CD1c-positive myeloid dendritic cell (primary cell): ENCODE results near the gene ADTRP.

Source experiments
- DNase-seq: peaks from one replicate; pipeline ENCODE4 v3.0.0-alpha.2; 2016; ENCODE audit errors: extremely low spot score

Gene ADTRP

DNA sequence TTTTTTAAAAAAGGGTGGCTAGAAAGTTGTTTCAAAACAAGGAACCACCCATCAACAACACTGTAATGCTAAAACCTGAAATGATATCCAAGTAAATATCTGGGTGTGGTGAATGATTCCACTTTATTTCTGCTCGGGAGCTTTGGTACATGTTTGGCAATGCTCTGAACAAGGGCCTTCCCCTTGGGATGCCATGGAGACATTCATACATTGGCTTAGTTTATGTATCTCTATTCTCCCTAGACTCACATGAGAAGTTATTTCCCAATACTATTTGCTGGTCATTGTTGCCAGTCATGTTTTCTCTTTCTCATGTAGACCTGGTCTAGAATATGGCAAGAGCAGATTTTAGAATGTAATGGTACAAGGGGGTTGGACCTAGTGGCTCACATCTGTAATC, 22.9 kb downstream of the ADTRP start:
- no peak for DNase-seq

- no peak for DNase-seq
Measured at GRCh38 chr6:11754625-11755271, 23.9 kb downstream of the ADTRP start.

DNA sequence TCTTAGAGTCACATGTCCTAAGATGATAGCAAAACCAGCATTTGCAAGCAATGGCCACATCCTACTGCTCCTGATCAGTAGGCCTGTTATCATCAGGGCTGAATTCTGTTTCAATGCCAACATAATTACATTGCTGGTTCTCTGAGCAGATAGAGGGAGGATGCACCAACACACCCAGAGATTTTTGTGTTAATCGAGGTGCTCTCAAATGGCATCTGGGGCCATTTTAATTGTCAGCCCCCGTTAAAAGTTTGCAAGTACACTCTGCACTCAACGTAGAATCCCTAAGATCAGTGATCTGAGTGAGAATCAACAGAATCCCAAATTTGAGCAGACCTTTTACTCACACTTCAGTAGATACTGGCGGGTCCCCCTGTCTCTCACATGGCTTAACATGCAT, 24.8 kb downstream of the ADTRP start:
- DNase-seq, result no peak

DNA sequence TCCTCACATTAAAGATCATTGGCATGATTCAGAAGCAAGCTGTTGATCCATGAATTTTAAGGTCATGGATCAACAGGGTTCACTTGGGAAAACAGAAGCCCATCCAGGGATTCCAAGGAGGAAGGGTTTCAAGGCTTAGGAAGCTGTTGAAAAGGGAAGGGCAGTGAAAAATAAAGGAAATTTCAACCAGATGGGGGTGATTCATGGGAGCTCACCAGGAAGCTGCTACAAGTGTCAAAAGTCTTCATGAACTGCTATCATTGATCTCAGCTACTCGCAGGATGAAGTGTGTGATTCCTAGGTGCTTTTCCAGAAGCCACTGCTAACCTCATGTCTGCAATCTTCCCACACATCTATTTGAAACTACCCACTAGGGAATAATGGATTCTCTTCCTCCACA, 26.2 kb downstream of the ADTRP start:
- DNase-seq, result no peak

GRCh38 chr6:11750682-11751081, 27.9 kb downstream of the ADTRP start:
- DNase-seq, result no peak

DNA sequence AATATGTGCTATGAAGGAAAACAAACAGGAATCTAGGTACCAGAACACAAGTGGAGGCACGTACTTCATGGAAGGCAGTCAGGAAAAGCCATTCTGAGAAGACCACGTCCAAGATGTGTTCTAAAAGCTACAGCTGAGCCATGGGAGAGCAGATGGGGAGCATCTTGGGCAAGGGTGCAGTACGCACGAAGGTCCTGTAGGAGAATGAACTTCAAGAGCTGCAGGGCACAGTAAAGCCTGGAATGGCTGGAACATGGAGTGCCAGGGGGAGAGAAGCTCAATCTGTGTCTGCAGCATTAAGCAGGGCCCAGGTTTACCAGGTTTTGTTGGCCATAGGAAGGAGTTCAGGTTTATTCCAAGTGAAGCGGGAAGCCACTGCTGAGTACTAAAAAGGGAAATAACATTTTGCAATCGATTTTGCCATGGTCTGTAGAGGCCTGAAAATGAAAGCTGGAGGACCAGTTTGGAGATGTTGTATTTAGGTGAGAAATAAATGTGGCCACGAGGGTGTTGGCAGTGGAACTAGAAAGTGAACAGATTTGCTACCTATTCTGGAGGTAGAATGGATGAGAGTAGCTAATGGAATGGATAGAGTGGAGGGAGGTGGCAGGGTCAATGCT, 29.9 kb downstream of the ADTRP start:
- peak; percentile 48 for DNase-seq

DNA sequence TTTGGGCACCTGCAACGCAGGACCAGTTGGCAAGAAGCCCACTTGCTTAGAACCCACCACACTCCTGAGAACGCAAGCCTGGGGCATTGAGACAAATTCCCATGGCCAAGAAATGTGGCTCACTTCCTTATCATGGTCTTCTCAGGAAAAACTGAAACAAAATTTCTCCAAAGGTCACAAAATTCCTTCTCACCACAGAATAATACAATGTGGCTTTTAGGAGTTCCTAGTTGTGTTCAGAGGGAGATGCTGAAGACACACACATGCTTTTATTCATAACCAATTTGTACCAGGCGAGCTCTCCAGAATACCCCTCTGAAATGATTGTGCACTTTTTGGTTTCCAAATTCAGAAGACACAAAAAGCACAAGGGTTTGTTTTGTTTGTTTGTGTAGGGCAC, 31.6 kb downstream of the ADTRP start:
- no peak for DNase-seq

DNA sequence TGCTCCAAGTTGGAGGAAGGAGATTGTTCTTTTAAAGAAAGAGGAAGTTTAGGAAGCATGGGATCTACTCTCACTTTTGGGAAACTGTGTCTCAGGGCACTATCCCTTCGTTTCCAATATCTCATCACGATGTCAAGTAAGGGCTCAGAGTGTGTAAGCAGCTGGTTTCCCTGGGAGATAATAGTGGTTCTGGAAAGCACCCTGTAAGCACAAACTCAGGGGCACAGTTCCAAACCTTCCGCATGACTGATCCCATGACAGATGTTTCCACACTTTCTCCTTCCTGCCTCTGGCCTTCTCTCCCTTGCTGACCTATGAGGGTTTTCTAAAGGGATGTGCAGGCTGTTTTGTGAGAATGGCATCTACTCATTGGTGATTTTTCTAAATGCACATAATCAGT, 33.9 kb downstream of the ADTRP start:
- DNase-seq, result peak; percentile 50

DNA sequence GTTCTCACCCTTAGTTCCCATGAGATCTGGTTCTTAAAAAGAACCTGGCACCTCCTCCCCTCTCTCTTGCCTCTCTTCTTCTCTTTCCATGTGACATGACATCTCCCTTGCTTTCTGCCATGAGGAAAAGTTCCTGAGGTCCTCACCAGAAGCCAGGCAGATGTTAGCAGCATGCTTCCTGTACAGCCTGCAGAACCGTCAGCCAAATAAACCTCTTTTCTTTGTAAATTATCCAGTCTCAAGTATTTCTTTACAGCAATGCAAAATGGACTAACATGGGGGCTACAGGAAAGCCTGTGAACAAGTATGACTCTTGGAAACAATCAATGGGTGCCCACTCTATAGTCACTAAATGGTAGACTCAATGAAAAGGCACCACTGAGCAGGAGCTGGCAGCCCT, 34.5 kb downstream of the ADTRP start:
- DNase-seq, result no peak

DNA sequence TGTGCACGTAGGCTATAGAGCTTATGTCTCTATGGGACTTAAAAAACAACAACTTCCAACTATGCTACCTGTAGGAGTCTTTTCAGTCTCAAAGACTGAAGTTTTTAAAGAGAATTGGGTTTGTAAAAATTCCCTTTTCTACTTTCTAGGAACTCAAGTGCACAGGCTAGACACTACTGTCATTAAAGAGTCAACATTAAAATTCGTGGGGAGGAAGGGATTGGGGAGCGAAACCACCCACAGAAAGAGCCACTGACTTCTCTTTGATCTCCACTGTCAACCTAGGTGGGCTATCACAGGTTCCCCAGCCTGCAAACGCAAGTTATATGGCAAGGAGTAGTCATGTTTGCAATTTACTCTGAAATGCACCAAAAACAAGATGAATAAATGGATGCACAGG, 37.7 kb downstream of the ADTRP start:
- no peak for DNase-seq

DNA sequence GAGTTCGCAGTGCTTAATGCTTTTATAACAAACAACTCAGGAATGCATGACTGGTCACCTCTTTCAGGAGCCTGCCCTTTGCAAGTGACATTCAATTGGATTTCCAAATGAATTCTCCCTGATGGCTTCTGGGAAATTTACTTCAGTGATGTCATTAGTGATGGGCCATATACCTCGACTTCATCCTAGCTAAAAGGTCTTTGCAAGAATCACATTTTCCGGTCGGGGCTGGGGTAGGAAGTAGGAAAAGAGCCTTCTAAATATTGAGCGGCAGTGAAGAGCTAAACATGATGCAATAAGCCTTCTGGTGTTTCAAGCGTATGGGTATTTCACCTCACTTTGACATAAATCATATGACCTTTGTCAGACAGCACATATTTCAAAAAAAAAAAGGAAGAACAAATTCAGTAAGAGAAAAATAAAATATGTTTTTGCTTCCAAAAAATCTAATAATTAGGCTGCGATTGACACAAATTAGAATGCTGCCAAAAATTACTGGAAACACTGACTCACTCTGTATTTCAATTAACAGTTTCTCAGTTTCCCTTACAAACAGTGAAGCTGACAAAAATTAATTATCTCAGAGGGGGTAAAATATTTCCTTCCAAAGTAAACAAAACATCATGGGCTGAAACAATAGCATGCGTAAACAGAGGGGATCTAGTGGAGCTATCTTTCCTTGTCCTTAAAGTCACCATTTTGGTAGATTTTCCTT, 39.8 kb downstream of the ADTRP start:
- DNase-seq, result peak; percentile 46

- no peak for DNase-seq
Measured at GRCh38 chr6:11738234-11738633, 40.4 kb downstream of the ADTRP start.

DNA sequence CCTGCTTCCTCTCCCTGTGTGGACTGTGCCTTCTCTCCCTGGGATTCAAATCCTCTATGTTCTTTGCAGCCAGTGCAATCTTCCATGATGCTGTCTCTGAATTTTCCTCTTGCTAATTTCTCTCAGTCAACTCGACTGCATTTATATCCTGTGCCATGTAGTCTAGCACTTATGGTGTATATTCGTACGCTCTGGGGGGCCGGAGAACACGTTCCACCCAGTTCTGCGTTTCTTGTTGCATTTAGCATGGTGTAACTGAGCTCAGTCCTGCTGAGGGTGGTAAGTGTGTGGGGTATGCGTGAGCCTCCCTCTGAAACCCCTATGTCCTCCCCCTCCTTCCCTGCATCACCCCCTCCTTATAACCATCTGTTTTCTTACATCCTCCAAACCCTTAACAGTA, 42.0 kb downstream of the ADTRP start:
- no peak for DNase-seq

- DNase-seq, result no peak
Measured at GRCh38 chr6:11734861-11735613, 43.6 kb downstream of the ADTRP start.

GRCh38 chr6:11732036-11732631, 46.5 kb downstream of the ADTRP start:
- peak; percentile 97 for DNase-seq

- DNase-seq, result no peak
Measured at GRCh38 chr6:11731423-11731822, 47.2 kb downstream of the ADTRP start.

DNA sequence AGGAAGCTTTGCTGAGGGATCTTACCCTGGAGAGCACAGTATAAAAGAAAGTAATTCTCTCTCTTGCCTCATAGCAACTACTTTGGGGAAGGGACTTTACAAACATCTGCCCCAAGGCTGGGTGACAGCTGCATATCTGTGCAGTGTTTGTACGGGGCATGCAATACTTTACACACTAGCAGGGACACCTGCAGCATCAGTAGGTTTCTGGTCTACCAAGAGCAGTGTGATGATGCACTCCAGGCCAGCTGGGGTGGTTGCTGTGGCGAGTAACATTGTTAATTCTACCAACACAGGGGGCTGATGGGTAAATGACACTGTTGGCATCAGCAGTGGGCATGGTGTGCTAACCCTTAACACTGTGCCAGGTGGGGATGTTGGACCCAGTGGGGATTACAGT, 48.0 kb downstream of the ADTRP start:
- DNase-seq, result no peak

- no peak for DNase-seq
Measured at GRCh38 chr6:11729076-11729475, 49.5 kb downstream of the ADTRP start.

DNA sequence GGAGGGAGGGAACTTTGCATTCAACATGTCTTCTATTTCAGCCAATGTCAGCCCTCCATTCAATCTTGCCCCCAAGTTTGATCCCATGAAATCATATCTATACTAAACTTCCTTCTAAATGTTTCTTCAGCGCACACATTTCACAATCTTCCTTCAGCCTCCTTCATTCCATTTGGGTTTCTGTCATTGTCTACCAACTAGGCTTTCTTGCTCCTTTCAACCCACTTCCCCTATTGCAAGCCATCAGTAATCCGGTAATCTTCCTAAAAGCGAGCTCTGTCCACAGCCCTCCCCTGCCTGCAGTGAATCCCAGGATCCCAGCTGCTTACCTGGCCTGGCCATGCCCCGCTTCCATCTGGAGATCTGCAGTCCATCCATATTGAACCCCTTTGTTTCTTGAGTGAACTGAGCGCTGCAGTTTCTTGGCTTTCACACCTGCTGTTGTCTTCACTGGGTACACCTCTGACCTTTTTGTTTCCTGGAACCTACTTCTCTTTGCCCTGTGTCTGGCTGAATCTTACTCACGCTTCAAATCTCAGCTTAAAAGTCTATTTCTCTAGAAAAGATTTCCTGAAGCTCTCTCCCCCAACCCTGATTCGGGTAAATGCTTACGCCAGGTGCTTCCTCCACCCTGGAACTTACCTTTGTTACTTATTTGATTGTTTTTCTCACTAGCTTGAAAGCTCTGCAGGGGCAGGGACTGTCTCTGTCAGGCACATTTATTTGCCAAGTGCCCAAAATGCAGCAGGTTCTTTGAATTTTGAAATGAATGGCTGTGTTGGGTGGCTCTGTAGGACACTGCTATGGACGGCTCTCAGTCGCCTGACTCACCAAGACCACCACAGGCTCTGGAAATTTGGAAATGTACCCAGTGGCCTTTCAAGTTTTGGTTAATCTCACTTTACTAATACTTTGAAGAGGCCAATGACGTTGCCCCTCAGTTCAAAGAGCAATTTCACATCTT, 50.3 kb downstream of the ADTRP start:
- DNase-seq, result peak; percentile 66

DNA sequence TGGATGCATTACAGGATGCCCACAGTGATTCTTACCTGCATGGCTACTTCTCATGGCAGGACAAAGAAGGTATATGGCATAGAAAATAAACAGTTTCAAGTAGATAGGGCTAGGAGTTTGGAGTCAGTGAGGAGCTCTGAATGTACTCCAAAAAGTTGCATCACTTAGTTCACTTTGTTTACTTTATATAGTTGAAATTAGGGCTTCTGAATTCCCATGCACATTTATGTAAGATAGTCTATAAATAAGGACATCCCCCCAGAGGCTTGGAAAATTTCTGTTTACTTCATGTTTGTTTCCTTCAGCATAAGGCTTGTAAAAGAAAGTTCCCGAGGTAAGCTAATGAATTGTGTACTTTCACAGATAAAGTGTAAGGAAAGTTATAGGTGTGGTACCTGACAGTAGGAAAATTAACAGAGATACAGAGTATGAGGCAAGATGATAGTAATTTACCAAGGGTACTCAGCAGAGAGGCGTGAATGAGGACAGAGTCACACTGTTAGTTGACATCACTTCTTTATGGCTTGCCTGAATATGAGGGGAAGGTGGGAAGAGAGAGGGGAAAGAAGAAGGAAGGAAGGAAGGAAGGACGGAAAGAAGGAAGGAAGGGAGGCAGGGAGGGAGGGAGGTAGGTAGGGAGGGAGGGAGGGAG, 51.1 kb downstream of the ADTRP start:
- no peak for DNase-seq
